ENCODE data around the gene PTPRN2. TPM values are rescaled to one million over a fixed set of nuclear protein-coding genes. Genes with fewer than 3 reads are reported as not detected.

Gene PTPRN2
- total RNA-seq, 1 experiment from 2014 or later = 2.1 TPM

GRCh38 chr7:157940497-157940896 is 647.1 kb downstream of the PTPRN2 start:
- intact Hi-C loops (cut with micrococcal nuclease) = no loop called here
- Histone ChIP-seq H3K4me1 (ENCODE audit: control insufficient read depth in 1 of 2, insufficient read depth in 2 of 2, low read length in 2 of 2) (no peaks in the 10 kb centered on the region), H3K9me2 (ENCODE audit: insufficient read depth) (no peaks in the 10 kb centered on the region), H4K20me1 (ENCODE audit: insufficient read depth) (no peaks in the 10 kb centered on the region), H3K4me3 (replicated peaks in 1 of 2; ENCODE audit: low read depth in 1 of 2, low read length in 2 of 2) (no peak overlapping the region), H2AFZ (ENCODE audit: low read depth, low read length, poor library complexity, severe bottlenecking) (no peak overlapping the region), H3K4me2 (ENCODE audit: low read length) (no peak overlapping the region), H3K27ac (ENCODE audit: low read depth, low read length) (no peak overlapping the region), H3K9me3 (ENCODE audit: control insufficient read depth in 1 of 2, insufficient read depth in 1 of 2, low read depth in 1 of 2, low read length in 2 of 2) (no peaks in the 10 kb centered on the region), H3K79me2 (ENCODE audit: insufficient read depth, low read length) (no peaks in the 10 kb centered on the region), H3K27me3 (ENCODE audit: insufficient read depth, low read length) (no peaks in the 10 kb centered on the region), H3K36me3 (ENCODE audit: control insufficient read depth in 1 of 2, insufficient read depth in 2 of 2, low read length in 2 of 2) (no peaks in the 10 kb centered on the region), H3K9ac (ENCODE audit: low read length) (no peak overlapping the region)
- DNase-seq (ENCODE audit: low read depth, low spot score) = no peak
- ChIA-PET POLR2A (no interaction called here), RAD21 (ENCODE audit: low non-redundant PET in 1 of 2, low total read pairs in 2 of 2, uncharacterized antibody in 2 of 2, unreplicated experiment in 2 of 2) (no interaction called here), CTCF (no interaction called here)
- ATAC-seq = no peak
- no TSS peak for BruUV-seq (replicated peaks)
- TF ChIP-seq TCF7L2 (IDR thresholded peaks at IDR 0.05; ENCODE audit: borderline replicate concordance, extremely low read depth, insufficient read depth, insufficient read length) = no peak
- no peak for TF ChIP-seq FOSL1 (IDR thresholded peaks at IDR 0.05; ENCODE audit: low read depth)
- TF ChIP-seq YY1 (IDR thresholded peaks at IDR 0.05; ENCODE audit: extremely low read depth, insufficient replicate concordance, low read depth, low read length) = no peak
- TF ChIP-seq POLR2AphosphoS5 (IDR thresholded peaks at IDR 0.05; ENCODE audit: low read depth, low read length) = no peak
- TF ChIP-seq SP1 (IDR thresholded peaks at IDR 0.05; ENCODE audit: low read depth) = no peak
- no peak for TF ChIP-seq CEBPB (IDR thresholded peaks at IDR 0.05; ENCODE audit: low read depth)
- no peak for TF ChIP-seq REST (IDR thresholded peaks at IDR 0.05; ENCODE audit: low read depth)
- no peak for TF ChIP-seq CBX3 (IDR thresholded peaks at IDR 0.05; ENCODE audit: low read depth)
- no peak for TF ChIP-seq SIN3A (IDR thresholded peaks at IDR 0.05; ENCODE audit: low read depth)
- TF ChIP-seq EZH2 (IDR thresholded peaks at IDR 0.05) = no peak
- no peak for TF ChIP-seq ELF1 (IDR thresholded peaks at IDR 0.05; ENCODE audit: borderline replicate concordance, low read depth)
- no peak for TF ChIP-seq RAD21 (IDR thresholded peaks at IDR 0.05; ENCODE audit: low read depth)
- TF ChIP-seq CTCF (IDR thresholded peaks at IDR 0.05 in 2 of 3, conservative IDR thresholded peaks at IDR 0.05 in 1 of 3; ENCODE audit: borderline replicate concordance in 1 of 3, insufficient read depth in 1 of 3, low read depth in 2 of 3, low read length in 2 of 3) = no peak
- TF ChIP-seq EZH2phosphoT487 (IDR thresholded peaks at IDR 0.05; ENCODE audit: borderline replicate concordance) = no peak
- TF ChIP-seq JUND (IDR thresholded peaks at IDR 0.05) = no peak
- no peak for TF ChIP-seq SRF (IDR thresholded peaks at IDR 0.05; ENCODE audit: low read depth)
- TF ChIP-seq ATF3 (IDR thresholded peaks at IDR 0.05) = no peak
- TF ChIP-seq ZBTB33 (IDR thresholded peaks at IDR 0.05; ENCODE audit: extremely low read depth, insufficient replicate concordance, low read length) = no peak
- no peak for TF ChIP-seq POLR2A (IDR thresholded peaks at IDR 0.05; ENCODE audit: borderline replicate concordance, extremely low read depth, insufficient read depth, insufficient read length)
